Vagina (tissue), 2 donors: Measurements from ENCODE around the gene PRIMA1. TPM values are rescaled to one million over a fixed set of nuclear protein-coding genes. Genes with fewer than 3 reads are reported as not detected.

Experiments
- DNase-seq, 2 donors: peaks; one replicate each; pipeline ENCODE4 v3.0.0-alpha.2; 2017; ENCODE audit errors: extremely low spot score in 2 of 2
- H3K27ac ChIP-seq: fragments of 200-600 bp; sonication (generic); one replicate; pipeline ENCODE4 v1.5.1; 2019
- H3K27me3 ChIP-seq: fragments of 200-600 bp; sonication (generic); one replicate; pipeline ENCODE4 v1.5.1; 2019
- H3K36me3 ChIP-seq, 2 donors: fragments of 200-600 bp; sonication (generic); one replicate each; pipeline ENCODE4 v1.5.1; 2017 to 2019
- H3K4me1 ChIP-seq: fragments of 200-600 bp; sonication (generic); one replicate; pipeline ENCODE4 v1.5.1; 2019
- H3K4me3 ChIP-seq, 2 donors: fragments of 200-600 bp; sonication (generic); 1 replicate in 1 of 2; 2 replicates in 1 of 2; pipeline ENCODE4 v1.5.1; 2016 to 2019
- H3K9me3 ChIP-seq: fragments of 200-600 bp; sonication (generic); one replicate; pipeline ENCODE4 v1.5.1; 2019
- CTCF ChIP-seq, 3 experiments: fragments of 450-650 bp in 2 of 3; fragments of 200-600 bp in 1 of 3; sonication (generic) in 1 of 3; IDR thresholded peaks; one replicate each; pipeline ENCODE4 v1.5.1; 2017 to 2019; ENCODE audit warnings: antibody characterized with exemption in 3 of 3, mild to moderate bottlenecking in 2 of 3, moderate library complexity in 2 of 3
- POLR2A ChIP-seq, 2 donors: fragments of 450-650 bp; IDR thresholded peaks; one replicate each; pipeline ENCODE4 v1.6.1; 2017; ENCODE audit warnings: antibody characterized with exemption in 2 of 2, mild to moderate bottlenecking in 2 of 2, moderate library complexity in 2 of 2
- POLR2AphosphoS5 ChIP-seq, 2 donors: sonication (generic); formaldehyde crosslinking; IDR thresholded peaks; one replicate each; pipeline ENCODE4 v1.9.0; 2017; ENCODE audit warnings: antibody characterized with exemption in 2 of 2, mild to moderate bottlenecking in 2 of 2, low read depth in 1 of 2; ENCODE audit not compliant: insufficient read depth in 1 of 2
- intact Hi-C: fragments of 100-400 bp; cut with DNase I; formaldehyde crosslinking; loops from one replicate; pipeline ENCODE4 v1.15.1; 2023
- total RNA-seq: library from RNA; depleted of rRNA; stranded (reverse); fragments of >200 nt; gene quantifications from one replicate; pipeline ENCODE4 v1.2.3, GENCODE V29; 2016

PRIMA1 gene
- total RNA-seq, 1 donor from 2014 or later, result 6.1 TPM

- Histone ChIP-seq H3K27ac (no peak overlapping the region), H3K4me3 (no peak overlapping the region), H3K9me3 (no peaks in the 10 kb centered on the region), H3K4me1 (no peaks in the 10 kb centered on the region), H3K27me3 (no peaks in the 10 kb centered on the region), H3K36me3 (no peaks in the 10 kb centered on the region)
- intact Hi-C loops, result no loop called here
- no peak for DNase-seq
- no peak for TF ChIP-seq POLR2A (IDR thresholded peaks at IDR 0.05)
- no peak for TF ChIP-seq CTCF (IDR thresholded peaks at IDR 0.05)
- no peak for TF ChIP-seq POLR2AphosphoS5 (IDR thresholded peaks at IDR 0.05; ENCODE audit: insufficient read depth in 1 of 2, low read depth in 1 of 2)
Measured at GRCh38 chr14:93725002-93725582, 63.2 kb downstream of the PRIMA1 start.

- H3K27ac ChIP-seq, result no peak overlapping the region
- no peaks in the 10 kb centered on the region for H3K4me1 ChIP-seq
- no peaks in the 10 kb centered on the region for H3K36me3 ChIP-seq
- H3K27me3 ChIP-seq, result no peaks in the 10 kb centered on the region
- no peak for TF ChIP-seq CTCF (IDR thresholded peaks at IDR 0.05)
- no peak for TF ChIP-seq POLR2A (IDR thresholded peaks at IDR 0.05)
- TF ChIP-seq POLR2AphosphoS5 (IDR thresholded peaks at IDR 0.05; ENCODE audit: insufficient read depth in 1 of 2, low read depth in 1 of 2), result no peak
- intact Hi-C loops, result no loop called here
- H3K9me3 ChIP-seq, result no peaks in the 10 kb centered on the region
- no peak overlapping the region for H3K4me3 ChIP-seq
- no peak for DNase-seq
Measured at GRCh38 chr14:93723001-93723400, 65.3 kb downstream of the PRIMA1 start.

GRCh38 chr14:93720981-93721483 lies 67.3 kb downstream of the PRIMA1 start:
- peak in 1 of 2 donors; percentile 71 for DNase-seq
- H3K36me3 ChIP-seq, result no peaks in the 10 kb centered on the region
- TF ChIP-seq POLR2A (IDR thresholded peaks at IDR 0.05), result no peak
- TF ChIP-seq POLR2AphosphoS5 (IDR thresholded peaks at IDR 0.05; ENCODE audit: insufficient read depth in 1 of 2, low read depth in 1 of 2), result no peak
- no peak for TF ChIP-seq CTCF (IDR thresholded peaks at IDR 0.05)
- intact Hi-C loops, result no loop called here
- no peak overlapping the region for H3K27ac ChIP-seq
- H3K4me3 ChIP-seq, result no peak overlapping the region
- no peaks in the 10 kb centered on the region for H3K27me3 ChIP-seq
- no peaks in the 10 kb centered on the region for H3K9me3 ChIP-seq
- H3K4me1 ChIP-seq, result no peaks in the 10 kb centered on the region

GRCh38 chr14:93720076-93720815 lies 68.0 kb downstream of the PRIMA1 start:
- intact Hi-C loops, result no loop called here
- peak in 1 of 2 donors; percentile 74 for DNase-seq

More at GRCh38 chr14:93720076-93720815, 68.0 kb downstream of the PRIMA1 start:
- Histone ChIP-seq H3K4me1 (no peaks in the 10 kb centered on the region), H3K27me3 (no peaks in the 10 kb centered on the region), H3K9me3 (no peaks in the 10 kb centered on the region), H3K36me3 (no peaks in the 10 kb centered on the region), H3K27ac (no peak overlapping the region), H3K4me3 (no peak overlapping the region)
- TF ChIP-seq CTCF (IDR thresholded peaks at IDR 0.05) (no peak), POLR2AphosphoS5 (IDR thresholded peaks at IDR 0.05; ENCODE audit: insufficient read depth in 1 of 2, low read depth in 1 of 2) (peak in 1 of 2 donors; percentile 9)
